Activated T-cell treated with anti-CD3 and anti-CD28 coated beads for 24 hours (primary cell): ENCODE measurements around the gene DHX35.

Experiments used
- DNase-seq: peaks from one replicate; pipeline ENCODE4 v3.0.0-alpha.2; 2020; ENCODE audit warnings: low read depth

The DHX35 gene

GRCh38 chr20:39066471-39067242, 104.5 kb downstream of the DHX35 start:
- DNase-seq = no peak

GRCh38 chr20:39067526-39068216, 105.5 kb downstream of the DHX35 start:
- no peak for DNase-seq

GRCh38 chr20:39069976-39070375, 107.8 kb downstream of the DHX35 start:
- no peak for DNase-seq

GRCh38 chr20:39070484-39071231, 108.5 kb downstream of the DHX35 start:
- no peak for DNase-seq

GRCh38 chr20:39072132-39072531, 110.0 kb downstream of the DHX35 start:
- no peak for DNase-seq

- DNase-seq = no peak
These were observed 110.5 kb downstream of the DHX35 start for GRCh38 chr20:39072653-39073052.

- DNase-seq = no peak
These were observed 113.6 kb downstream of the DHX35 start for GRCh38 chr20:39075731-39076130.

- DNase-seq = no peak
These were observed 114.8 kb downstream of the DHX35 start for GRCh38 chr20:39076958-39077357.

GRCh38 chr20:39080326-39080725, 118.2 kb downstream of the DHX35 start:
- DNase-seq = no peak

- DNase-seq = peak; percentile 72
These were observed 119.1 kb downstream of the DHX35 start for GRCh38 chr20:39081255-39081654.

- no peak for DNase-seq
These were observed 120.7 kb downstream of the DHX35 start for GRCh38 chr20:39082622-39083398.

GRCh38 chr20:39083761-39084160, 121.6 kb downstream of the DHX35 start:
- no peak for DNase-seq

GRCh38 chr20:39089029-39089428, 126.9 kb downstream of the DHX35 start:
- no peak for DNase-seq
